Choroid plexus epithelial cell (primary cell): ENCODE data around the gene HGS.

ENCODE experiments used
- DNase-seq: peaks from one replicate; pipeline ENCODE4 v3.0.0-alpha.2; 2010; ENCODE audit warnings: low read depth
- H3K4me3 ChIP-seq: 2 replicates; pipeline ENCODE4 v1.5.1; 2011; ENCODE audit warnings: low read depth, mild to moderate bottlenecking, control low read depth, low read length, moderate library complexity
- TF ChIP-seq, protein P1 (sequence below): conservative IDR thresholded peaks from 2 replicates; pipeline ENCODE4 v1.5.1; 2011; ENCODE audit warnings: low read depth, mild to moderate bottlenecking, control low read depth, inconsistent platforms, low read length, moderate library complexity

The HGS gene

DNA sequence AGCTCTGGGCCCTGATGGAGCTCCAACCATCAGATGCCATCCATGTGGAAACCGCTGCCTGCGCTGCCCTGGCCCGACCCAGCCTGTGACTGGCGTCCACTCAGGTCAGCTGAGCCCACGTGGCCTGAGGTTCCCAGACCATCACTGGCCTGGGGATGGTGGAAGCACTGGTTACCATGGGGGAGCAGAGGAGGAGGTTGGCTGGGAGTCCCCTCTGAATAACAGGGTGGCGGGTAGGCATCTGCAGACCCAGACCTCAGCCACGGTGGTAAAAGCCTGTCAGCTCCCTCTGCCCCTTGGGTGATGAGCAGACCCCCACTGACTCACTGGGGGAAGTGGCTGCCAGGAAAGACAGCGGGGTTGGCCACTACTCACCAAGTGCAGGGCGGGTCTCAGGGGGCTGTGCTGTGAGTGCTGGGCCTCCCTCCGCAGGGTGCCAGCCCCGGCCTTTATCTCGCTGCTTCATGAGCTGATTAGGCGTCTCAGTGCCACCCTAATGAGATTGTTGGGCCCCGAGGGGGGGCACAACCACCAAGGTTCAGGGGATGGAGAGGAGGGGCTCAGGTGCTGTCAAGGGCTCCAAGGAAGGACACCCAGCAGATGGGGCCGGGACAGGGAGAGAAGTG is 27.6 kb upstream of the HGS start, which contains the start of gene PDE6G:
PDE6G (minus strand) TSS at position 425 of the 626 bp plus-strand sequence. CDS start 3,237 bp downstream, outside the sequence.
- TF ChIP-seq, protein P1, sequence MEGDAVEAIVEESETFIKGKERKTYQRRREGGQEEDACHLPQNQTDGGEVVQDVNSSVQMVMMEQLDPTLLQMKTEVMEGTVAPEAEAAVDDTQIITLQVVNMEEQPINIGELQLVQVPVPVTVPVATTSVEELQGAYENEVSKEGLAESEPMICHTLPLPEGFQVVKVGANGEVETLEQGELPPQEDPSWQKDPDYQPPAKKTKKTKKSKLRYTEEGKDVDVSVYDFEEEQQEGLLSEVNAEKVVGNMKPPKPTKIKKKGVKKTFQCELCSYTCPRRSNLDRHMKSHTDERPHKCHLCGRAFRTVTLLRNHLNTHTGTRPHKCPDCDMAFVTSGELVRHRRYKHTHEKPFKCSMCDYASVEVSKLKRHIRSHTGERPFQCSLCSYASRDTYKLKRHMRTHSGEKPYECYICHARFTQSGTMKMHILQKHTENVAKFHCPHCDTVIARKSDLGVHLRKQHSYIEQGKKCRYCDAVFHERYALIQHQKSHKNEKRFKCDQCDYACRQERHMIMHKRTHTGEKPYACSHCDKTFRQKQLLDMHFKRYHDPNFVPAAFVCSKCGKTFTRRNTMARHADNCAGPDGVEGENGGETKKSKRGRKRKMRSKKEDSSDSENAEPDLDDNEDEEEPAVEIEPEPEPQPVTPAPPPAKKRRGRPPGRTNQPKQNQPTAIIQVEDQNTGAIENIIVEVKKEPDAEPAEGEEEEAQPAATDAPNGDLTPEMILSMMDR = no peak
- no peak for DNase-seq
- H3K4me3 ChIP-seq = no peak within 1 kb of the TSS

DNA sequence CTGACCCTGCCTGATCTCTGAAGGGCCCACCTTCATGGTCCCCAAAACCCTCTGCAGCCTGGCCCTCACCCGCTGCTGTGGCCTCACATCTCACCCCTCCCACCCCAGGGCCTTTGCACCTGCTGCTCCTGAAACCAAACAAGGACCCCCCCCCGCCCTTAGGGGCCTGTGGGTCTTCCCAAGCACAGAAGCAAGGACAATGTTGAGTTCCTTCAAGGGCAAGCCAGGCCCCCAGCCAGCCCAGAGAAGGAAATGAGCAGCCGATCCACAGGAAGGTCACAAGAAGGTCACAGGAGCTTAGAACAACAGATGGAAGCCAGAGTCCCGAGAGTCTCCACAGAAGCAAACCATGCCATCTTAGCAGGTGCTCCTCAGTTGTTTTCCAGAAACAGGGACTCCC is 27.0 kb upstream of the HGS start:
- no peak overlapping the region for H3K4me3 ChIP-seq
- no peak for DNase-seq

DNA sequence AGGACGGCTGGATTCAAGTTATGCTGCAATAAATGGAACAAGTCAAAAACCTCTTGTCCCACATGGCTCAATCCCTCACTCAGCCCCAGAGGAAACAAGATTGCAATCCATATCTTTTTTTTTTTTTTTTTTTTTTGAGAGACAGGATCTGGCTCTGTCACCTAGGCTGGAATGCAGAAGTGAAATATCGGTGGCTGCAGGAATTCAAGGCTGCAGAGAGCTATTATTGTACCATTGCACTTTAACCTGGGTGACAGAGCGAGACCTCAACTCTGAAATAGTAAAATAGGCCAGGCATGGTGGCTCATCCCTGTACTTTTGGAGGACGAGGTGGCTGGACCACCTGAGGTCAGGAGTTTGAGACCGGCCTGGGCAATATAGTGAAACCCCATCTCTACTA is 24.8 kb upstream of the HGS start:
- no peak for DNase-seq
- TF ChIP-seq, protein P1 = no peak
- no peak overlapping the region for H3K4me3 ChIP-seq

More for the DNA sequence above, 27.0 kb upstream of the HGS start:
- TF ChIP-seq, protein P1 = no peak

DNA sequence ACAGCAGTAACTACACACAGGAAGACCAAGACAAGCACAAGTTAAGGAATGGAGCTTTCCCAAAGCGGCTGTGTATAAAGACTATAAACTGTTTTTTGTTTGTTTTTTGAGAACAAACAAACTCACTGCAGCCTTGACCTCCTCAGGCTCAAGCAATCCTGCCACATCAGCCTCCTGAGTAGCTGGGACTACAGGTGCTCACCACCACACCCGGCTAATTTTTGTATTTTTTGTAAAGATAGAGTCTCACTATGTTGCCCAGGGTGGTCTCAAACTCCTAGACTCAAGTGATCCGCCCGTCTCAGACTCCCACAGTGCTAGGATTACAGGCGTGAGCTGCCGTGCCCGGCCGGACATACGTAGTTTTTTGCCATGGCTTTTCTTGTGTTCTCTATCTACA is 23.4 kb upstream of the HGS start:
- no peak overlapping the region for H3K4me3 ChIP-seq
- DNase-seq = no peak
- TF ChIP-seq, protein P1 = no peak

DNA sequence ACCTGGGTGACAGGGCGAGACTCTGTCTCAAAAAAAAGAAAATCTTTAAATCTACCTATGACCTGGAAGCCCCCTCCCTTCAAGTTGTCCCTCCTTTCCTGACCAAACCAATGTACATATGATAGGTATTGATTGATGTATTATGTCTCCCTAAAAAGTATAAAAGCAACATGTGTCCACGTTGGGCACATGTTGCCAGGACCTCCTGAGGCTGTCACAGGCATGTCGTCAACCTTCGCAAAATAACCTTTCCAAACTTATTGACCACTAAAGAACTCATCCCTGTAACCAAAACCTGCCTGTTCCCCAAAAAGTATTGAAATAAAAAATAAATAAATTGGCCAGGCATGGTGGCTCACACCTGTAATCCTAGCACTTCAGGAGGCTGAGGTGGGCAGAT is 21.8 kb upstream of the HGS start:
- no peak for DNase-seq
- TF ChIP-seq, protein P1 = no peak
- no peak overlapping the region for H3K4me3 ChIP-seq

DNA sequence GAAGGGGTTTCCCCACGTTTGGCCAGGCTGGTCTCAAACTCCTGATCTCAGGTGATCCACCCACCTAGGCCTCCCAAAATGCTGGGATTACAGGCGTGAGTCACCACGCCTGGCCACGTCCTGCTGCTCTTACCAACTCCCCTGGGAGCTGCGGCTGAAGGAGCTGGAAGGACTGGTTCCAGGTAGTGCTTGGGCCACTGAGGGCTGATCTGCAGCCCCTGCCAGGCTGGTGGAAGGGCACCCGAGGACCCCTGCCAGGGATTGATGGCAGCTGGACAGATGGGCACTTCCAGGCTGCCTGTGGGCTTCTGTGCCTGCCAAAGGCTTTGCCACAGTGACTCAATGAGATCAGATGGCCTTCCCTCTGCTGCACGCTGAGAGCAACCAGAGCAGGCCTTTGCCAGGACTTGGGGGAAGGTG is 19.8 kb upstream of the HGS start:
- no peak for DNase-seq
- H3K4me3 ChIP-seq = no peak overlapping the region
- TF ChIP-seq, protein P1 = no peak

DNA sequence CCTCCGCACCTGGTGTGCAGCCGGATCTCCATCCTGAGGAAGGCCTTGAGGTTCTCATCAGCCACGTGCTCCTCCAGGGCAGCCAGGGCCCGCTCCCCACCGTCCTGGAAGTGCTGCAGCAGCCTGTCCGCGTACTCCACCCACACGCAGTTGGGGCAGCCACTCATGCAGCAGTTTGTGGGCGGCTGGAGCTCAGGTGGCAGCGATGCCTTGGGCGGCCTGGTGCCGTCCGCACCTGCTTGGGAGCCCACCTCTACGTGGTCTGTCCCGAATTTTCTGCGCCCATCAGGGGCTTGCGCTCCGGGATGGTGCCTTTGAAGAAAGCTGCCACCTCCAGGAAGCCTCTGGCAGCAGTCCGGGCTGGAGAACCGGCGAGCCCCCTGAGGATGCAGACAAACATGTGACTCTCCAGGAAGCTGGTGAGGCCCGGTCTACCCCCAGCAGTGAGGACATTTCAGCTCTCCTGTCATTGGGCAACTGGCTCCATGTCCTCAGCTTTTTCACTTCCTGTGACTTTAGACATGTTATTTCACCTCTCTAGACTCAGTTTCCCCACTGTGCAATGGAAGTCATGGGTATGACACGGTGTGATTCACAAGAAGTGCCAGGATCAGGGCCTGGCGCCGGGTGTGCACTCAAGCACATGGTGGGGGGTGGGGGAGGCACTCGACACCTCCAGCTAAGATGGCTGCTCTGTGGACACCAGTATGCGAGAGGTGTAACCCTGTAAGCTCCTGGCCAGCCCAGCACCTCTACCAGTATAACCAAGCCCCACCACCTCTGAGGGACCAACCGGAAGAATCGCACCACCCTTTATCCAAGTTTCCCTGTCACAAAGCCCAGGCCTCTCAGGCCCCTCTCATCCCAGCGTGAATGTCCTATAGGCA is 18.4 kb upstream of the HGS start:
- peak; percentile 34 for DNase-seq

More for the DNA sequence above, 18.4 kb upstream of the HGS start:
- peak overlapping the region; percentile 94 for H3K4me3 ChIP-seq
- TF ChIP-seq, protein P1 = no peak
